Mucosa of descending colon (tissue), 3 donors: ENCODE results near the gene TRPT1. TPM values are rescaled to one million over a fixed set of nuclear protein-coding genes. Genes with fewer than 3 reads are reported as not detected.

ENCODE experiments used
- ATAC-seq: fragments of 200-7000 bp; cut with Tn5 transposase; one replicate; pipeline ENCODE4 v1.9.1; 2020; ENCODE audit warnings: mild to moderate bottlenecking, moderate library complexity
- DNase-seq, 3 donors: peaks; one replicate each; pipeline ENCODE4 v3.0.0-alpha.2; 2020
- H3K36me3 ChIP-seq: fragments of 200-600 bp; one replicate; pipeline ENCODE4 v1.8.0; 2021; ENCODE audit warnings: low read depth, mild to moderate bottlenecking
- H3K4me1 ChIP-seq: fragments of 200-600 bp; one replicate; pipeline ENCODE4 v1.8.0; 2021; ENCODE audit warnings: low read depth, mild to moderate bottlenecking
- H3K4me3 ChIP-seq: fragments of 200-600 bp; one replicate; pipeline ENCODE4 v1.8.0; 2021; ENCODE audit warnings: mild to moderate bottlenecking
- H3K9me3 ChIP-seq: fragments of 200-600 bp; one replicate; pipeline ENCODE4 v1.8.0; 2021; ENCODE audit warnings: mild to moderate bottlenecking
- intact Hi-C, 2 donors: fragments of 100-400 bp; cut with DNase I in 1 of 2; cut with micrococcal nuclease in 1 of 2; formaldehyde crosslinking; loops; one replicate each; pipeline versions ENCODE4 v1.11.0 to v1.11.1; 2022; cut with DNase I, micrococcal nuclease
- total RNA-seq, 3 donors: library from RNA; stranded (reverse); fragmentation: NEBNext Ultra II Directional in 2 of 3; extraction: Animal tissue kit (Norgen Biotek cat#: 25700) in 2 of 3; gene quantifications; one replicate each; pipeline versions ENCODE4 v1.2.1 to v1.2.4, GENCODE V29; 2021 to 2023
- TF ChIP-seq, protein P1 (sequence below): fragments of 200-600 bp; IDR thresholded peaks from one replicate; pipeline ENCODE4 v1.8.0; 2022; ENCODE audit warnings: antibody characterized with exemption, mild to moderate bottlenecking
- donor health status: DM: no; HTN: no; CAD: no; lungs with moderate emphysema.
- donor health status: DM: no; HTN: no; CAD: no.
- donor health status: DM: no; HTN: yes; CAD: no.

The TRPT1 gene
- total RNA-seq, 3 donors from 2014 or later = 50.6 to 55.1 (median 53.1) TPM

DNA sequence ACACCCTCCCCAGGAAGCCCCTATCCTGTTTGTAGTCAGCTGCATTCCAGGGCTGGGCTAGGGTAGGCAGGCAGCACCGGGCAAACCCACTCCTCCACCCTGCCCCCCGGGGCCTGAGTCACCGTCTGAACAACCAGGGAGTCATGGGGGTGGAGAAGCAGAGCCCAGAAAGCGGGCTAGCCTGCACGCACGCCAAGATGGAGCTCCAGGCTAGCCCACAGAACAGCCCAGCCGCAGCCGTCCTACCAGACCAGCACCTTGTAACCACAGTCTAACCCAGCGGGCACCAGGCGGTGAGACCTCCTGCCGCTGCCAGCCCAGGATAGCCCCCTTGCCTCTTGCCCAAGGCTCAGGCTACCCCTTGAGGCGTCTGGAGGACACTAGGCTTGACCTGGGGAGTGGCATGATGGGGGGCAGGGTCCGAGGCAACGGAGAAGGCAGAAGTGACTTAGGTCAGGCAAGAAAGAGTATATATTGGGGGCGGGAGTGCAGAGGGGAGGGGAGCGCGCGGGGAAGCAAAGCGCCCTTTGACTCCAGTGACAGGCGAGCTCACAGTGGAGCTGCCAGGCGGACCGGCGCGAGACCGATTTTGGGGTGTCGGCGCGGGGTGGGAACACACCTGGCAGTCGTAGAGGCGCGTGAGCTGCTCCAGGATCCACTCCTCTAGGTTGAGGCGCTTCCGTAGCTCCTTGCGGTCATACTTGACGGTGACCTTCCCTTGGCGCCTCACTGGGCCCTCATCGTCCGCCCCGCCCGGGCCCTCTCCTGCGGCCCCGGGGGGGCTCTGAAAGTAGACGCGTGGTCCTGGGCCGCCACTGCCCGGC is 20.0 kb upstream of the TRPT1 start:
- Histone ChIP-seq H3K9me3 (no peaks in the 10 kb centered on the region), H3K4me3 (peak overlapping the region; percentile 44), H3K36me3 (no peaks in the 10 kb centered on the region), H3K4me1 (peaks cover 30% of the 10 kb centered on the region)
- ATAC-seq (peak; percentile 4), DNase-seq (peak; percentile 76 to 89 (median 81))
- intact Hi-C loops = loop anchor here in 1 of 2 donors (10.0 kb wide), 1 partner anchor 61 kb away; the partner anchor contains the start of gene STIP1
- TF ChIP-seq, protein P1, sequence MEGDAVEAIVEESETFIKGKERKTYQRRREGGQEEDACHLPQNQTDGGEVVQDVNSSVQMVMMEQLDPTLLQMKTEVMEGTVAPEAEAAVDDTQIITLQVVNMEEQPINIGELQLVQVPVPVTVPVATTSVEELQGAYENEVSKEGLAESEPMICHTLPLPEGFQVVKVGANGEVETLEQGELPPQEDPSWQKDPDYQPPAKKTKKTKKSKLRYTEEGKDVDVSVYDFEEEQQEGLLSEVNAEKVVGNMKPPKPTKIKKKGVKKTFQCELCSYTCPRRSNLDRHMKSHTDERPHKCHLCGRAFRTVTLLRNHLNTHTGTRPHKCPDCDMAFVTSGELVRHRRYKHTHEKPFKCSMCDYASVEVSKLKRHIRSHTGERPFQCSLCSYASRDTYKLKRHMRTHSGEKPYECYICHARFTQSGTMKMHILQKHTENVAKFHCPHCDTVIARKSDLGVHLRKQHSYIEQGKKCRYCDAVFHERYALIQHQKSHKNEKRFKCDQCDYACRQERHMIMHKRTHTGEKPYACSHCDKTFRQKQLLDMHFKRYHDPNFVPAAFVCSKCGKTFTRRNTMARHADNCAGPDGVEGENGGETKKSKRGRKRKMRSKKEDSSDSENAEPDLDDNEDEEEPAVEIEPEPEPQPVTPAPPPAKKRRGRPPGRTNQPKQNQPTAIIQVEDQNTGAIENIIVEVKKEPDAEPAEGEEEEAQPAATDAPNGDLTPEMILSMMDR = no peak

DNA sequence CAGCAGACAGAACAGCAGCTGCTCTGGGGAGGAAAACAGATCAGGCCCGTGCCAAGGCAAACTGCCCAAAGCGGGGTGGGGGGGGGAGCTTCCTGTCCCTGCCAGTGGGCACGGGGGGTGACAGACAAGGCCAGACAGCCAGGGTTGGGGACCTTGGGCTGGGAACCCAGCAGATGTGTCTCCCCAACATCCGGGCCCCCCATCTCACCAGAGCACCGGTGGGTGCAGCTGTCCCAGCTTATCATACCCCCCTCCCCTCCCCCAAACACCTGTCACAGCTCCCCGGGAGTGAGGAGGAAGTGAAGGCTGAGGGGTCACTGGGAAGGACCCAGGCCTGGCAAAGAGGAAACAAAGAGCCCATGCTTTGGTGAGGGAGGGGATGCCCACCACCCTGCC is 19.4 kb upstream of the TRPT1 start:
- H3K9me3 ChIP-seq = no peaks in the 10 kb centered on the region
- peaks cover 24% of the 10 kb centered on the region for H3K4me1 ChIP-seq
- ATAC-seq (no peak), DNase-seq (peak; percentile 74 to 85 (median 76))
- intact Hi-C loops = loop anchor here in 1 of 2 donors (10.0 kb wide), 1 partner anchor 61 kb away; the partner anchor contains the start of gene STIP1
- peak overlapping the region; percentile 44 for H3K4me3 ChIP-seq
- H3K36me3 ChIP-seq = no peaks in the 10 kb centered on the region
- TF ChIP-seq, protein P1 = no peak

DNA sequence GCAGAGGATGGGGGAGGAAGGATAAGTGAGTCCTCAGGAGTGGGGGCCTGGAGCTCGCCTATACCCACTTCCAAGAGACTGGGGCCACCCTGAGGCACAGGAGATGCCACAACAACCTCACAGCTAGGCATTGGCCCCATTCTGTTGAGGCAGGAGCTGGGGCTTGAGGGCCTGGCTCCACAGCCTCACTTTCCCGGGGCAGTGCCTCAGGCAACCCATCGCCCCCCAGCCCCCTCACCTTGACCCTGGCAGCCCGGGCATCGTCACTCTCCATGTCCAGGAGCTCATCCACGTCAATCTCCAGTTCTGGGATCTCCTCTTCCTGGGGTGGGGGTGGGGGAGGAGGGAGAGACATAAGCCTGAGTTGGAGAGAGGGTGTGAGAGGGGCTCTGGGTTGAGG is 19.0 kb upstream of the TRPT1 start:
- DNase-seq (peak in 1 of 3 donors; percentile 20), ATAC-seq (no peak)
- Histone ChIP-seq H3K36me3 (no peaks in the 10 kb centered on the region), H3K4me3 (no peak overlapping the region), H3K9me3 (no peaks in the 10 kb centered on the region), H3K4me1 (peaks cover 26% of the 10 kb centered on the region)
- TF ChIP-seq, protein P1 = no peak
- intact Hi-C loops = loop anchor here in 1 of 2 donors (10.0 kb wide), 1 partner anchor 60 kb away; the partner anchor contains the start of gene STIP1

DNA sequence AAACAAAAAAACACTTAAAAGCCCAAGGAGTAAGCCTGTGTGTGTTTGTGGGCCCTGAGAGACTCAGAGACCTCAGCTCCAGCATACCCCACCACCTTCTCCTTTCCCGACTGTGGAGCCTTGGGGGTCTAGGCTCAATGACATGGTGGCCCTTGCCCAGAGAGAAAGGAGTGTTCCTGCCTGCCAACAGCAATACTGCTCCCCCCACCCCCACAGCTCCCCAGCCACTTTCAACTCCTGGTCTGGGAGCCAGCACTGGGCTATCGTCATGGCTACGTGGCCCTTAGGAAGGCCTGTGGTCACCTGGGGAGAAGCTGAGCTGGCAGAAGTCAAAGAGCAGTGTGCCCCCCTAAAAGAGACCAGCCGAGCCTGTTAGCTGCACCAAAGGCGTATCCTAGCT is 18.1 kb upstream of the TRPT1 start:
- ATAC-seq (no peak), DNase-seq (peak in 1 of 3 donors; percentile 24)
- H3K9me3 ChIP-seq = no peaks in the 10 kb centered on the region
- no peaks in the 10 kb centered on the region for H3K36me3 ChIP-seq
- peaks cover 35% of the 10 kb centered on the region for H3K4me1 ChIP-seq
- no peak overlapping the region for H3K4me3 ChIP-seq
- intact Hi-C loops = loop anchor here in 1 of 2 donors (10.0 kb wide), 1 partner anchor 59 kb away; the partner anchor contains the start of gene STIP1
- TF ChIP-seq, protein P1 = no peak

DNA sequence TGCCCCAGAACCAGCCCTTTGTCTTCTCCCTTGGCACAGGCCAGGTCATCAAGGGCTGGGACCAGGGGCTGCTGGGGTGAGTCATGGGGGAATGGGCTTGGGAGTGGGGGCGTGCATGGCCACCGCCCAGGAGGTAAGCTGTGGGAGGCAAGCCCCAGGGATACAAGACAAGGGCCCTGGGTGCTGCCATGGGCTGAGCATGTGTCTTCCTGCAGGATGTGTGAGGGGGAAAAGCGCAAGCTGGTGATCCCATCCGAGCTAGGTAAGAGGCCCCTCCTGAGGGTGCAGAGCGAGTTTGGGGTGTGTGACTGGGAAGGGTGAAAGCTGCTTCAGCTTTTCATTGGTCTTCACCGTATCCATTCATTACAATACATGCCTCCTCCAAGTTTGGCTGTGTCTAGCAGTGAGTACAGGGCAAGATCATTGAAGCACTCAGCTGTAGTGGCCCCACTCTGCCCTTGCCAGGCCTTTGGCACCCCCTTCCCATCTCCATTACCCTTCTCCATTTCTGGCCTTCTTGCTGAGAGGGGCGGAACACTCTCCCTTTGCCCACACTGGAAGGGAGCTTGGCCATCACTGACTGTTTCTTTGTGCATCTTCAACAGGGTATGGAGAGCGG is 17.4 kb upstream of the TRPT1 start:
- DNase-seq (peak in 2 of 3 donors; percentile 28 to 62), ATAC-seq (no peak)
- Histone ChIP-seq H3K4me1 (peaks cover 42% of the 10 kb centered on the region), H3K9me3 (no peaks in the 10 kb centered on the region), H3K36me3 (no peaks in the 10 kb centered on the region), H3K4me3 (no peak overlapping the region)
- TF ChIP-seq, protein P1 = no peak
- intact Hi-C loops = loop anchor here in 1 of 2 donors (10.0 kb wide), 1 partner anchor 59 kb away; the partner anchor contains the start of gene STIP1
